Neural cell (in vitro differentiated cells): Measurements from ENCODE around the gene SLCO1B1. TPM values are rescaled to one million over a fixed set of nuclear protein-coding genes. Genes with fewer than 3 reads are reported as not detected.

Experiments used
- H2AFZ ChIP-seq: fragments of 200-600, 300-800 bp; sonication (generic), shearing (Covaris generic); 2 replicates; pipeline ENCODE4 v1.6.0; 2014; ENCODE audit warnings: low read depth, mild to moderate bottlenecking, antibody characterized with exemption, low read length, moderate library complexity
- H3F3A ChIP-seq: fragments of 200-600 bp; shearing (Covaris generic); 2 replicates; pipeline ENCODE4 v1.6.1; 2016; ENCODE audit warnings: mild to moderate bottlenecking, moderate library complexity, mixed read lengths, antibody characterized with exemption, low read length; ENCODE audit not compliant: insufficient read depth, poor library complexity, severe bottlenecking
- H3K27ac ChIP-seq: fragments of 200-600, 300-800 bp; sonication (generic), shearing (Covaris generic); 2 replicates; pipeline ENCODE4 v1.5.1; 2014; ENCODE audit warnings: mild to moderate bottlenecking, low read length, moderate library complexity
- H3K27me3 ChIP-seq: fragments of 300-800, 200-600 bp; sonication (generic), shearing (Covaris generic); 2 replicates; pipeline ENCODE4 v1.6.0; 2014; ENCODE audit warnings: mild to moderate bottlenecking, low read depth, low read length, moderate library complexity; ENCODE audit not compliant: insufficient read depth
- H3K36me3 ChIP-seq: fragments of 300-800, 200-600 bp; sonication (generic), shearing (Covaris generic); 2 replicates; pipeline ENCODE4 v1.5.1; 2014; ENCODE audit warnings: mild to moderate bottlenecking, antibody characterized with exemption, low read length, moderate library complexity; ENCODE audit not compliant: insufficient read depth
- H3K4me2 ChIP-seq: fragments of 300-800, 200-600 bp; sonication (generic), shearing (Covaris generic); 2 replicates; pipeline ENCODE4 v1.6.0; 2014; ENCODE audit warnings: mild to moderate bottlenecking, low read length
- H3K4me3 ChIP-seq: fragments of 300-800, 200-600 bp; sonication (generic), shearing (Covaris generic); 2 replicates; pipeline ENCODE4 v1.5.1; 2014; ENCODE audit warnings: mild to moderate bottlenecking, low read length, moderate library complexity
- H3K79me2 ChIP-seq: fragments of 200-600 bp; shearing (Covaris generic); replicated peaks from 2 replicates; pipeline ENCODE4 v1.6.0; 2014; ENCODE audit warnings: mild to moderate bottlenecking, low read length, moderate library complexity; ENCODE audit not compliant: insufficient read depth
- H3K9ac ChIP-seq: fragments of 300-800, 200-600 bp; sonication (generic), shearing (Covaris generic); 2 replicates; pipeline ENCODE4 v1.6.1; 2016; ENCODE audit warnings: mild to moderate bottlenecking, low read length, mixed read lengths
- H3K9me2 ChIP-seq: fragments of 200-600 bp; shearing (Covaris generic); 2 replicates; pipeline ENCODE4 v1.6.1; 2016; ENCODE audit warnings: mild to moderate bottlenecking, low read length, mixed read lengths; ENCODE audit not compliant: insufficient read depth
- H3K9me3 ChIP-seq: fragments of 200-600, 300-800 bp; sonication (generic), shearing (Covaris generic); 2 replicates; pipeline ENCODE4 v1.6.1; 2016; ENCODE audit warnings: mild to moderate bottlenecking, mixed run types, low read length, moderate library complexity, mixed read lengths
- H4K20me1 ChIP-seq: fragments of 200-600 bp; shearing (Covaris generic); 2 replicates; pipeline ENCODE4 v1.6.1; 2016; ENCODE audit warnings: mild to moderate bottlenecking, mixed run types; ENCODE audit not compliant: insufficient read depth
- CTCF ChIP-seq: fragments of 450-650 bp; IDR thresholded peaks from 2 replicates; pipeline ENCODE4 v1.5.1; 2014; ENCODE audit warnings: antibody characterized with exemption, mild to moderate bottlenecking, moderate library complexity; ENCODE audit not compliant: poor library complexity, severe bottlenecking
- EZH2 ChIP-seq: fragments of 200-600, 300-800 bp; shearing (Covaris generic), sonication (generic); IDR thresholded peaks from 2 replicates; pipeline ENCODE4 v1.6.1; 2014; ENCODE audit warnings: antibody characterized with exemption, low read length, borderline replicate concordance, mild to moderate bottlenecking; ENCODE audit not compliant: insufficient read depth, poor library complexity, severe bottlenecking
- MXI1 ChIP-seq: fragments of 450-650 bp; conservative IDR thresholded peaks from 2 replicates; pipeline ENCODE4 v1.6.1; 2014; ENCODE audit warnings: antibody characterized with exemption, mild to moderate bottlenecking; ENCODE audit not compliant: poor library complexity, severe bottlenecking
- POLR2AphosphoS5 ChIP-seq: IDR thresholded peaks from 2 replicates; pipeline ENCODE4 v1.6.1; 2012
- RAD21 ChIP-seq: fragments of 450-650 bp; conservative IDR thresholded peaks from 2 replicates; pipeline ENCODE4 v1.6.1; 2014; ENCODE audit warnings: antibody characterized with exemption, mild to moderate bottlenecking, moderate library complexity
- REST ChIP-seq: IDR thresholded peaks from 2 replicates; pipeline ENCODE4 v1.6.1; 2012; ENCODE audit warnings: borderline replicate concordance
- TAF1 ChIP-seq: IDR thresholded peaks from 2 replicates; pipeline ENCODE4 v1.6.1; 2012; ENCODE audit warnings: low read depth
- polyA plus RNA-seq: library from polyadenylated mRNA; depleted of rRNA; stranded (reverse); fragments of >200 nt; gene quantifications from 2 replicates; pipeline ENCODE4 v1.2.3, GENCODE V29; 2014

SLCO1B1 gene
- polyA plus RNA-seq, 1 donor from 2014 or later = not detected

GRCh38 chr12:21248679-21249078 is 117.7 kb downstream of the SLCO1B1 start:
- H3K27ac ChIP-seq = no peak overlapping the region
- H2AFZ ChIP-seq = no peak overlapping the region

GRCh38 chr12:21252070-21252469 is 121.1 kb downstream of the SLCO1B1 start:
- H3K79me2 ChIP-seq = no peaks in the 10 kb centered on the region
- TF ChIP-seq POLR2AphosphoS5 (no peak), EZH2 (no peak), TAF1 (no peak), MXI1 (no peak), REST (no peak), CTCF (no peak), RAD21 (no peak)

More at GRCh38 chr12:21248679-21249078, 117.7 kb downstream of the SLCO1B1 start:
- Histone ChIP-seq H3K36me3 (no peaks in the 10 kb centered on the region), H3K4me2 (no peak overlapping the region), H3K9me3 (no peaks in the 10 kb centered on the region), H3K27me3 (no peaks in the 10 kb centered on the region), H3K79me2 (no peaks in the 10 kb centered on the region), H3K9ac (no peak overlapping the region), H3K9me2 (no peaks in the 10 kb centered on the region), H4K20me1 (no peaks in the 10 kb centered on the region), H3F3A (no peaks in the 10 kb centered on the region), H3K4me3 (no peak overlapping the region)
- peak; percentile 21 for TF ChIP-seq CTCF
- no peak for TF ChIP-seq REST

More at GRCh38 chr12:21252070-21252469, 121.1 kb downstream of the SLCO1B1 start:
- H3K36me3 ChIP-seq = no peaks in the 10 kb centered on the region
- H4K20me1 ChIP-seq = no peaks in the 10 kb centered on the region
- H3F3A ChIP-seq = no peaks in the 10 kb centered on the region
- no peak overlapping the region for H2AFZ ChIP-seq
- H3K4me2 ChIP-seq = no peak overlapping the region
- H3K27ac ChIP-seq = no peak overlapping the region
- H3K9ac ChIP-seq = no peak overlapping the region
- no peak overlapping the region for H3K4me3 ChIP-seq
- H3K9me3 ChIP-seq = no peaks in the 10 kb centered on the region
- no peaks in the 10 kb centered on the region for H3K27me3 ChIP-seq
- no peaks in the 10 kb centered on the region for H3K9me2 ChIP-seq
